Uterus (tissue), 4 donors: ENCODE measurements around the gene SHB. TPM values are rescaled to one million over a fixed set of nuclear protein-coding genes. Genes with fewer than 3 reads are reported as not detected.

Experiments
- DNase-seq, 2 donors: peaks; one replicate each; pipeline ENCODE4 v3.0.0-alpha.2; 2019 to 2020
- H3K27ac ChIP-seq, 2 donors: fragments of 200-600 bp; sonication (generic); 1 replicate in 1 of 2; 2 replicates in 1 of 2; pipeline ENCODE4 v1.5.1; 2016 to 2018
- H3K27me3 ChIP-seq, 2 donors: fragments of 200-600 bp; sonication (generic); one replicate each; pipeline ENCODE4 v1.5.1; 2018 to 2019; ENCODE audit warnings: control low read depth in 1 of 2
- H3K36me3 ChIP-seq, 2 donors: fragments of 200-600 bp; sonication (generic); one replicate each; pipeline ENCODE4 v1.5.1; 2019; ENCODE audit warnings: control low read depth in 1 of 2
- H3K4me1 ChIP-seq, 2 donors: fragments of 200-600 bp; sonication (generic); one replicate each; pipeline ENCODE4 v1.5.1; 2018 to 2019; ENCODE audit warnings: control low read depth in 1 of 2
- H3K4me3 ChIP-seq, 2 donors: fragments of 200-600 bp; sonication (generic); 1 replicate in 1 of 2; 2 replicates in 1 of 2; pipeline ENCODE4 v1.5.1; 2018 to 2019; ENCODE audit warnings: mild to moderate bottlenecking in 1 of 2
- H3K9me3 ChIP-seq, 2 donors: fragments of 200-600 bp; sonication (generic); one replicate each; pipeline ENCODE4 v1.5.1; 2019; ENCODE audit warnings: control low read depth in 1 of 2
- POLR2A ChIP-seq, 2 donors: fragments of 450-650 bp; IDR thresholded peaks; one replicate each; pipeline ENCODE4 v1.6.1; 2016; ENCODE audit warnings: antibody characterized with exemption in 2 of 2, mild to moderate bottlenecking in 1 of 2, moderate library complexity in 1 of 2
- intact Hi-C: fragments of 100-400 bp; cut with DNase I; formaldehyde crosslinking; loops from one replicate; pipeline ENCODE4 v1.15.1; 2023; ENCODE audit warnings: low total_unique reads
- total RNA-seq, 4 donors: library from RNA; depleted of rRNA in 3 of 4; stranded (reverse); fragments of >200 nt in 3 of 4; gene quantifications; one replicate each; pipeline versions ENCODE4 v1.1.0 to v1.2.4, GENCODE V29; 2014 to 2023
- TF ChIP-seq, protein P1 (sequence below), 4 experiments: fragments of 200-600 bp in 2 of 4; fragments of 450-650 bp in 2 of 4; sonication (generic) in 2 of 4; IDR thresholded peaks; one replicate each; pipeline ENCODE4 v1.5.1; 2016 to 2019; ENCODE audit warnings: antibody characterized with exemption in 4 of 4, mild to moderate bottlenecking in 2 of 4, moderate library complexity in 1 of 4
- donor health status: DM: yes; HTN: yes; CAD: no.

The SHB gene
- total RNA-seq, 4 donors from 2014 or later, result 3.5 to 19.6 (median 7.3) TPM

DNA sequence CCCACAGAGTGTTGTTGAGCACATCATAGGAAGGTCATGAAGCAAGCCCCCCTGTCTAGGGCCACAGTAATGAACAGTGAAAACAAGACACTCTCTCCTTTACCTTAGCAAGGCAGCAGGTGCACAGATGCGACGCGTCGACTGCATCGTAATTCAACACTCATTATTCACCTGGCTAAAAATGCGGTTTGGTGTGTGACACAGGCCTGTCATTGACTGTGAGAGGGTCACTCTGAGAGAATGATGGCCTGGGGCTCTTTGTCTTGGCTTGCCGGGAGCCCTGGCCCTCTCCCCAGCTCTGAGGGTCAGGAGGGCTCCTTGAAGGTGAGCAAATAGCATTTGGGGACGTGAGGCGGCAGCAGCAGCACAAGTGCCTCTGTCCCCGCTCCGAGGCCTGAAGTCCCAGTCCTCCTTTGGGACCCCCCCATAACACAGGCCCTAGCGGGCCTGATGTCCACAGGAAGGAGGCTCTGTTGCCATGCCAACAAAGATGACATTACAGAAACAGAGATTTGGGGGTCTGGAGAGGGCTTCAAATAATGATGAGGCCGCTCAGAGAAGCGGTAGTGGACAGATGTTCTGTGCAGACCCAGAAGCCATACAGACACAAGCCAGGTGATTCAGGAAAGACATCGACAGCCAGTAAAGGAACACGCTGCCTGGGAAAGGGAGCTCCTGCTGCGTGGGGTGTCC is 46.7 kb downstream of the SHB start:
- no peak overlapping the region for H3K4me3 ChIP-seq
- no peaks in the 10 kb centered on the region for H3K27me3 ChIP-seq
- intact Hi-C loops, result no loop called here
- peak overlapping the region in 1 of 2 donors; percentile 72 for H3K27ac ChIP-seq
- H3K36me3 ChIP-seq, result no peaks in the 10 kb centered on the region
- no peak for DNase-seq
- no peak for TF ChIP-seq POLR2A (IDR thresholded peaks at IDR 0.05)
- TF ChIP-seq, protein P1, sequence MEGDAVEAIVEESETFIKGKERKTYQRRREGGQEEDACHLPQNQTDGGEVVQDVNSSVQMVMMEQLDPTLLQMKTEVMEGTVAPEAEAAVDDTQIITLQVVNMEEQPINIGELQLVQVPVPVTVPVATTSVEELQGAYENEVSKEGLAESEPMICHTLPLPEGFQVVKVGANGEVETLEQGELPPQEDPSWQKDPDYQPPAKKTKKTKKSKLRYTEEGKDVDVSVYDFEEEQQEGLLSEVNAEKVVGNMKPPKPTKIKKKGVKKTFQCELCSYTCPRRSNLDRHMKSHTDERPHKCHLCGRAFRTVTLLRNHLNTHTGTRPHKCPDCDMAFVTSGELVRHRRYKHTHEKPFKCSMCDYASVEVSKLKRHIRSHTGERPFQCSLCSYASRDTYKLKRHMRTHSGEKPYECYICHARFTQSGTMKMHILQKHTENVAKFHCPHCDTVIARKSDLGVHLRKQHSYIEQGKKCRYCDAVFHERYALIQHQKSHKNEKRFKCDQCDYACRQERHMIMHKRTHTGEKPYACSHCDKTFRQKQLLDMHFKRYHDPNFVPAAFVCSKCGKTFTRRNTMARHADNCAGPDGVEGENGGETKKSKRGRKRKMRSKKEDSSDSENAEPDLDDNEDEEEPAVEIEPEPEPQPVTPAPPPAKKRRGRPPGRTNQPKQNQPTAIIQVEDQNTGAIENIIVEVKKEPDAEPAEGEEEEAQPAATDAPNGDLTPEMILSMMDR (IDR thresholded peaks at IDR 0.05), result no peak
- peaks cover 15 to 38% of the 10 kb centered on the region in 2 donors for H3K4me1 ChIP-seq
- H3K9me3 ChIP-seq, result no peaks in the 10 kb centered on the region

GRCh38 chr9:38020151-38021076 is 48.6 kb downstream of the SHB start:
- Histone ChIP-seq H3K27me3 (no peaks in the 10 kb centered on the region), H3K9me3 (no peaks in the 10 kb centered on the region), H3K4me1 (peaks cover 7 to 30% of the 10 kb centered on the region in 2 donors), H3K36me3 (no peaks in the 10 kb centered on the region), H3K4me3 (no peak overlapping the region), H3K27ac (no peak overlapping the region)
- DNase-seq, result no peak
- TF ChIP-seq POLR2A (IDR thresholded peaks at IDR 0.05), result no peak
- TF ChIP-seq, protein P1 (IDR thresholded peaks at IDR 0.05), result no peak
- intact Hi-C loops, result no loop called here

DNA sequence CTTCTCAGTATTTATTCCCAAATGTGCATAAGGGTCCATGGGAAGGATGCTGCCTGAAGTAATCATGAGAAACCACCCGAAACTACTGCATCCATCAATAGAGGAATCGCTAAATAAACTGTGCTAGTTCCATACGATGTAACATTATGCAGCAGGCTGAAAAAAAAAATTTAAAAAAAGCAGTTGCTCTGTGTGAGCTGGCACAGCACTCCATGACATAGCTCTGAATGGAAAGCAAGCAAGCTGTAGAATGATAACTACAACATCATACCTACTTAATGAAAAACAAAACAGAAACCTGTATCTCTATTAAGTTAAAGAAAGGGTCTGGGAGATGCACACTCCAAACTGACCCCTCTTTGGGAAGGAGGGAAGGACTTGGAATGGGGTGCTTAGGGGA is 49.3 kb downstream of the SHB start:
- Histone ChIP-seq H3K27ac (peak overlapping the region in 1 of 2 donors; percentile 31), H3K27me3 (no peaks in the 10 kb centered on the region), H3K36me3 (no peaks in the 10 kb centered on the region), H3K9me3 (no peaks in the 10 kb centered on the region), H3K4me1 (peaks cover 1 to 28% of the 10 kb centered on the region in 2 donors), H3K4me3 (no peak overlapping the region)
- intact Hi-C loops, result no loop called here
- DNase-seq, result no peak
- TF ChIP-seq, protein P1 (IDR thresholded peaks at IDR 0.05), result no peak
- TF ChIP-seq POLR2A (IDR thresholded peaks at IDR 0.05), result no peak

DNA sequence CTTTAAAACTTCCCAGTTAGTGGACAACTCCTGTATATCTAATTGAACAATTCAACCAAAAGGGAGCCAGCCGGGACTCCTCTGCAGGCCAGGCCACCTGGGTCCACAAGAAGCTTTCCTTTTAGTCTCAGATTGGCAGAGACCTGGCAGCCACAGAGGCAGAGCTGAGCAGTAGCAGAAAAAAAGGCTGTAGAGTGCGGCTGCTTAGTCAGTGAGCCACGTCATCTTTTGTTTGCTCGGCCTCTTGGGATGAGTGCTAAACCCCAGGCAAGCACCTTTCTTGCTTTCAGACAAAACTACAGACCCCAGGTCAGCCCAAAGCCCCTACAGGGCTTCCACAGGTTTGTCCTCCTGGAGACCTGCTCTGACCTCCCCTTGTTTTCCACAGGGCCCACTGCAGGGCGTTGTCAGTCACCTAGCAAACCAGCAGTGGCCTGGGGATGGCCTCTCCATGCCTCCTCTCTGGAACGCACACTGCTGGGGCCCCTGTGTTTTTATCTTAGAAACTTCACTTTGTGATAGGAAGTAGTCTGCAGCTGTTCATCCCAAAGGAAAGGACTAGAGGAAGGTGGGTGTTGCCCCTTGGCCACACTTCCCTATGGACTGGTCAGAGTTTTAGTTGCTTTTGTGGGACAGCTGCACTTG is 49.9 kb downstream of the SHB start:
- H3K4me1 ChIP-seq, result peaks cover 0 to 22% of the 10 kb centered on the region in 2 donors
- peak in 1 of 2 donors; percentile 56 for DNase-seq
- no peaks in the 10 kb centered on the region for H3K36me3 ChIP-seq
- no peak overlapping the region for H3K4me3 ChIP-seq
- H3K9me3 ChIP-seq, result no peaks in the 10 kb centered on the region
- H3K27ac ChIP-seq, result peak overlapping the region; percentile 31 to 63
- intact Hi-C loops, result no loop called here
- TF ChIP-seq, protein P1 (IDR thresholded peaks at IDR 0.05), result no peak
- TF ChIP-seq POLR2A (IDR thresholded peaks at IDR 0.05), result no peak
- H3K27me3 ChIP-seq, result no peaks in the 10 kb centered on the region
